Spleen (tissue), 11 donors: Measurements from ENCODE around the gene ASIC1. TPM values are rescaled to one million over a fixed set of nuclear protein-coding genes. Genes with fewer than 3 reads are reported as not detected.

ENCODE experiments used
- DNase-seq: peaks from one replicate; pipeline ENCODE4 v3.0.0-alpha.2; 2020
- H3K27ac ChIP-seq, 8 donors: fragments of 200-600 bp; sonication (generic) in 7 of 8; 1 replicate in 4 of 8; 2 replicates in 4 of 8; pipeline versions ENCODE4 v1.5.0 to v1.8.0; 2016 to 2021; ENCODE audit warnings: inconsistent platforms in 4 of 8, mild to moderate bottlenecking in 4 of 8, moderate library complexity in 1 of 8
- H3K27me3 ChIP-seq, 7 donors: fragments of 200-600 bp; sonication (generic) in 6 of 7; replicated peaks in 1 of 7; 1 replicate in 4 of 7; 2 replicates in 3 of 7; pipeline versions ENCODE4 v1.5.0 to v1.8.0; 2016 to 2021; ENCODE audit warnings: inconsistent platforms in 3 of 7, mild to moderate bottlenecking in 1 of 7
- H3K36me3 ChIP-seq, 6 donors: fragments of 200-600 bp; sonication (generic) in 5 of 6; 1 replicate in 4 of 6; 2 replicates in 2 of 6; pipeline versions ENCODE4 v1.5.0 to v1.8.0; 2016 to 2021; ENCODE audit warnings: inconsistent platforms in 2 of 6
- H3K4me1 ChIP-seq, 6 donors: fragments of 200-600 bp; sonication (generic) in 5 of 6; 1 replicate in 3 of 6; 2 replicates in 3 of 6; pipeline versions ENCODE4 v1.5.0 to v1.8.0; 2016 to 2021; ENCODE audit warnings: inconsistent platforms in 3 of 6
- H3K4me3 ChIP-seq, 8 donors: fragments of 200-600 bp; sonication (generic) in 7 of 8; 1 replicate in 4 of 8; 2 replicates in 4 of 8; pipeline versions ENCODE4 v1.5.0 to v1.8.0; 2016 to 2021; ENCODE audit warnings: inconsistent platforms in 4 of 8, mild to moderate bottlenecking in 4 of 8, moderate library complexity in 2 of 8
- H3K9me3 ChIP-seq, 8 donors: fragments of 200-600 bp; sonication (generic) in 7 of 8; 1 replicate in 4 of 8; 2 replicates in 4 of 8; pipeline versions ENCODE4 v1.5.0 to v1.8.0; 2016 to 2021; ENCODE audit warnings: inconsistent platforms in 4 of 8
- CTCF ChIP-seq, 11 experiments: fragments of 200-600 bp in 7 of 11; fragments of 450-650 bp in 4 of 11; sonication (generic) in 4 of 11; IDR thresholded peaks in 8 of 11; conservative IDR thresholded peaks in 3 of 11; 1 replicate in 7 of 11; 2 replicates in 4 of 11; pipeline versions ENCODE4 v1.4.0 to v1.8.0; 2016 to 2021; ENCODE audit warnings: antibody characterized with exemption in 11 of 11, inconsistent platforms in 4 of 11, mild to moderate bottlenecking in 1 of 11
- POLR2A ChIP-seq, 3 donors: fragments of 450-650 bp; IDR thresholded peaks; one replicate each; pipeline ENCODE4 v1.5.1; 2017; ENCODE audit warnings: antibody characterized with exemption in 3 of 3, mild to moderate bottlenecking in 1 of 3
- POLR2AphosphoS5 ChIP-seq, 3 donors: sonication (generic); formaldehyde crosslinking; IDR thresholded peaks; one replicate each; pipeline ENCODE4 v1.5.1; 2017; ENCODE audit warnings: antibody characterized with exemption in 3 of 3
- WGBS, 5 donors: extraction: QIAGEN DNeasy Blood & Tissue Kit in 3 of 5; methylation state at CpG; one replicate each; pipeline versions ENCODE4 v1.1.5 to v1.1.7; 2013 to 2018; 5-methylcytosine and 5-hydroxymethylcytosine counted together
- intact Hi-C: fragments of 100-400 bp; cut with DNase I; formaldehyde crosslinking; loops from one replicate; pipeline ENCODE4 v1.15.0; 2023; ENCODE audit warnings: low total_unique reads
- polyA plus RNA-seq, 3 donors: library from polyadenylated mRNA; stranded (reverse); fragments of 200-250 nt; gene quantifications; one replicate each; pipeline ENCODE4 v1.2.1, GENCODE V29; 2013
- total RNA-seq, 7 donors: library from RNA; depleted of rRNA in 3 of 7; stranded (reverse); fragments of >200 nt in 3 of 7; fragmentation: NEBNext Ultra II Directional in 4 of 7; extraction: Animal tissue kit (Norgen Biotek cat#: 25700) in 4 of 7; gene quantifications; one replicate each; pipeline versions ENCODE4 v1.1.0 to v1.2.1, GENCODE V29; 2016 to 2021
- donor health status: healthy with polysubstance abuse.
- donor health status: DM: no; HTN: no; CAD: no; lungs with moderate emphysema.
- donor health status: DM: no; HTN: no; CAD: no.
- donor health status: Bipolar disorder and iron deficiency.
- donor health status: healthy.
- donor health status: DM: no; HTN: no; CAD: no.
- donor health status: DM: yes; HTN: yes; CAD: no.

ASIC1 gene
- total and polyA plus RNA-seq, 10 donors: 0.16 to 1.3 (median 0.35) TPM

- TF ChIP-seq POLR2AphosphoS5 (IDR thresholded peaks at IDR 0.05) (no peak), CTCF (IDR thresholded peaks at IDR 0.05 in 8 of 11, conservative IDR thresholded peaks at IDR 0.05 in 3 of 11) (no peak), POLR2A (IDR thresholded peaks at IDR 0.05) (no peak)
- Histone ChIP-seq H3K4me1 (peaks cover 7 to 53% (median 41%) of the 10 kb centered on the region in 6 donors), H3K9me3 (no peaks in the 10 kb centered on the region), H3K27me3 (no peaks in the 10 kb centered on the region), H3K27ac (peak overlapping the region in 1 of 8 donors; percentile 99), H3K36me3 (peaks cover 7 to 58% (median 49%) of the 10 kb centered on the region in 6 donors), H3K4me3 (no peak overlapping the region)
- DNase-seq: peak; percentile 31
- intact Hi-C loops: loop anchor here (5.0 kb wide), 1 partner anchor 80 kb away; the partner anchor contains the start of gene CERS5
- 75 to 94% (median 85%) methylated on average over 9 of the region's 9 CpGs for WGBS, 5 donors
Measured at GRCh38 chr12:50087151-50087550, 29.8 kb downstream of the ASIC1 start.

GRCh38 chr12:50087995-50088394, 30.6 kb downstream of the ASIC1 start:
- H3K4me3 ChIP-seq: no peak overlapping the region
- TF ChIP-seq POLR2AphosphoS5 (IDR thresholded peaks at IDR 0.05): no peak
- TF ChIP-seq POLR2A (IDR thresholded peaks at IDR 0.05): no peak
- 72 to 84% (median 73%) methylated on average over 3 of the region's 3 CpGs for WGBS, 5 donors
- H3K27me3 ChIP-seq: no peaks in the 10 kb centered on the region
- intact Hi-C loops: loop anchor here (5.0 kb wide), 1 partner anchor 79 kb away; the partner anchor contains the start of gene CERS5
- peaks cover 7 to 53% (median 41%) of the 10 kb centered on the region in 6 donors for H3K4me1 ChIP-seq
- no peaks in the 10 kb centered on the region for H3K9me3 ChIP-seq
- peak overlapping the region in 3 of 8 donors; percentile 28 to 99 (median 31) for H3K27ac ChIP-seq
- DNase-seq: no peak
- H3K36me3 ChIP-seq: peaks cover 7 to 67% (median 57%) of the 10 kb centered on the region in 6 donors

- Histone ChIP-seq H3K36me3 (peaks cover 13 to 74% (median 65%) of the 10 kb centered on the region in 6 donors), H3K4me1 (peaks cover 7 to 51% (median 41%) of the 10 kb centered on the region in 6 donors), H3K27ac (peak overlapping the region in 3 of 8 donors; percentile 28 to 99 (median 31)), H3K9me3 (no peaks in the 10 kb centered on the region), H3K27me3 (no peaks in the 10 kb centered on the region), H3K4me3 (no peak overlapping the region)
- intact Hi-C loops: loop anchor here (5.0 kb wide), 1 partner anchor 79 kb away; the partner anchor contains the start of gene CERS5
- DNase-seq: peak; percentile 13
- 12 to 40% (median 37%) methylated on average over 3 of the region's 3 CpGs for WGBS, 5 donors
- no peak for TF ChIP-seq POLR2AphosphoS5 (IDR thresholded peaks at IDR 0.05)
- peak; percentile 48 to 87 (median 77) for TF ChIP-seq CTCF (IDR thresholded peaks at IDR 0.05 in 8 of 11, conservative IDR thresholded peaks at IDR 0.05 in 3 of 11)
Measured at GRCh38 chr12:50088577-50089335, 31.4 kb downstream of the ASIC1 start.

GRCh38 chr12:50089730-50090129, 32.3 kb downstream of the ASIC1 start:
- 96 to 99% (median 98%) methylated on average over 7 of the region's 7 CpGs for WGBS, 5 donors
- H3K27me3 ChIP-seq: no peaks in the 10 kb centered on the region
- peak; percentile 11 for DNase-seq
- no peak overlapping the region for H3K4me3 ChIP-seq
- H3K9me3 ChIP-seq: no peaks in the 10 kb centered on the region
- intact Hi-C loops: loop anchor here (5.0 kb wide), 1 partner anchor 78 kb away; the partner anchor contains the start of gene CERS5
- TF ChIP-seq POLR2A (IDR thresholded peaks at IDR 0.05) (no peak), CTCF (IDR thresholded peaks at IDR 0.05 in 8 of 11, conservative IDR thresholded peaks at IDR 0.05 in 3 of 11) (no peak), POLR2AphosphoS5 (IDR thresholded peaks at IDR 0.05) (no peak)
- no peak overlapping the region for H3K27ac ChIP-seq
- peaks cover 19 to 84% (median 75%) of the 10 kb centered on the region in 6 donors for H3K36me3 ChIP-seq
- peaks cover 7 to 42% (median 33%) of the 10 kb centered on the region in 6 donors for H3K4me1 ChIP-seq
